HL-60 (cell line): ENCODE measurements around the gene FCN2.

Source experiments
- DNase-seq, 2 experiments: peaks; one replicate each; pipeline ENCODE4 v3.0.0-alpha.2; 2010 to 2020; ENCODE audit warnings: low read depth in 1 of 2, low spot score in 1 of 2
- H3K27ac ChIP-seq: fragments of 250-450 bp; sonication (Bioruptor Pico); replicated peaks from 2 replicates; pipeline ENCODE4 v1.5.1; 2020; ENCODE audit warnings: mild to moderate bottlenecking, moderate library complexity
- H3K27me3 ChIP-seq: fragments of 250-450 bp; sonication (Bioruptor Pico); 2 replicates; pipeline ENCODE4 v1.5.1; 2021; ENCODE audit warnings: mild to moderate bottlenecking, moderate library complexity; ENCODE audit not compliant: insufficient read depth, poor library complexity, severe bottlenecking
- H3K4me3 ChIP-seq: replicated peaks from 2 replicates; pipeline ENCODE4 v1.5.1; 2011; ENCODE audit warnings: mild to moderate bottlenecking, control low read depth, low read length; ENCODE audit not compliant: insufficient read depth
- GABPA ChIP-seq: IDR thresholded peaks from 2 replicates; pipeline ENCODE4 v1.6.1; 2012; ENCODE audit warnings: low read depth
- POLR2AphosphoS5 ChIP-seq: IDR thresholded peaks from 2 replicates; pipeline ENCODE4 v1.6.1; 2012; ENCODE audit warnings: low read depth
- REST ChIP-seq: IDR thresholded peaks from 2 replicates; pipeline ENCODE4 v1.6.1; 2012; ENCODE audit warnings: low read depth; ENCODE audit not compliant: insufficient replicate concordance
- SPI1 ChIP-seq: IDR thresholded peaks from 2 replicates; pipeline ENCODE4 v1.6.1; 2012; ENCODE audit warnings: low read depth, mild to moderate bottlenecking, borderline replicate concordance
- TF ChIP-seq, protein P1 (sequence below): IDR thresholded peaks from one replicate; pipeline ENCODE4 v1.5.1; 2011; ENCODE audit warnings: low read length, control low read depth, inconsistent platforms; ENCODE audit not compliant: insufficient read depth

FCN2 gene

DNA sequence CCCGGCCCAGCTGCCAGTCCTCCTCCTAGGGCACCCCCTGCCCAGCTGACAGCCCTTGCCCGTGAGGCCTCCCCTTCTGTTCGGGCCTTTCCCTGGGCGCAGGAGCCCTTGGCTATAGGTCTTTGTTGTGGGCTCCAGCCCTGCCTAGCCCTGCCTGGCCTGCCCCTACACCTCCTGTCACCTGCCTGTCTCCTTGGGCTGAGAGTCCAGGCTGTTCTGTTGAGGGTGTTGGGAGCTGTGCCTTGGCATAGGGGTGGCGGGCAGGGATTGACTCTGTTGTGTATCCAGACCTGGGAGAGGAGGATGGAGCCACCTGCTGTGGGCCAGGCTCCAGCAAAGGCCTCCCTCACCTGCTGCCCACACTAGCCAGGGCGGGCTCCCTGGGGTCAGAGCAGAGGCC, 11.6 kb downstream of the FCN2 start:
- no peak overlapping the region for H3K27ac ChIP-seq
- TF ChIP-seq REST (no peak), SPI1 (no peak), POLR2AphosphoS5 (no peak), GABPA (no peak)
- TF ChIP-seq, protein P1, sequence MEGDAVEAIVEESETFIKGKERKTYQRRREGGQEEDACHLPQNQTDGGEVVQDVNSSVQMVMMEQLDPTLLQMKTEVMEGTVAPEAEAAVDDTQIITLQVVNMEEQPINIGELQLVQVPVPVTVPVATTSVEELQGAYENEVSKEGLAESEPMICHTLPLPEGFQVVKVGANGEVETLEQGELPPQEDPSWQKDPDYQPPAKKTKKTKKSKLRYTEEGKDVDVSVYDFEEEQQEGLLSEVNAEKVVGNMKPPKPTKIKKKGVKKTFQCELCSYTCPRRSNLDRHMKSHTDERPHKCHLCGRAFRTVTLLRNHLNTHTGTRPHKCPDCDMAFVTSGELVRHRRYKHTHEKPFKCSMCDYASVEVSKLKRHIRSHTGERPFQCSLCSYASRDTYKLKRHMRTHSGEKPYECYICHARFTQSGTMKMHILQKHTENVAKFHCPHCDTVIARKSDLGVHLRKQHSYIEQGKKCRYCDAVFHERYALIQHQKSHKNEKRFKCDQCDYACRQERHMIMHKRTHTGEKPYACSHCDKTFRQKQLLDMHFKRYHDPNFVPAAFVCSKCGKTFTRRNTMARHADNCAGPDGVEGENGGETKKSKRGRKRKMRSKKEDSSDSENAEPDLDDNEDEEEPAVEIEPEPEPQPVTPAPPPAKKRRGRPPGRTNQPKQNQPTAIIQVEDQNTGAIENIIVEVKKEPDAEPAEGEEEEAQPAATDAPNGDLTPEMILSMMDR = no peak
- DNase-seq = no peak
- no peaks in the 10 kb centered on the region for H3K27me3 ChIP-seq
- H3K4me3 ChIP-seq = no peak overlapping the region

GRCh38 chr9:134892820-134893420, 12.3 kb downstream of the FCN2 start:
- no peak for DNase-seq
- Histone ChIP-seq H3K27me3 (no peaks in the 10 kb centered on the region), H3K4me3 (no peak overlapping the region), H3K27ac (no peak overlapping the region)
- no peak for TF ChIP-seq SPI1
- TF ChIP-seq GABPA = no peak
- TF ChIP-seq, protein P1 = no peak
- TF ChIP-seq REST = no peak
- TF ChIP-seq POLR2AphosphoS5 = no peak

GRCh38 chr9:134894136-134894860, 13.7 kb downstream of the FCN2 start:
- DNase-seq = no peak
- Histone ChIP-seq H3K27ac (no peak overlapping the region), H3K4me3 (no peak overlapping the region), H3K27me3 (no peaks in the 10 kb centered on the region)
- TF ChIP-seq, protein P1 = no peak
- TF ChIP-seq REST = no peak
- no peak for TF ChIP-seq GABPA
- TF ChIP-seq SPI1 = no peak
- no peak for TF ChIP-seq POLR2AphosphoS5
